Esophagus squamous epithelium (tissue), 5 donors: ENCODE measurements around the gene SCAF11. TPM values are rescaled to one million over a fixed set of nuclear protein-coding genes. Genes with fewer than 3 reads are reported as not detected.

ENCODE experiments used
- DNase-seq: peaks from one replicate; lab custom pipeline; 2025; lab: John Stamatoyannopoulos, UW
- H3K27ac ChIP-seq, 4 donors: fragments of 200-600 bp; sonication (generic); one replicate each; pipeline ENCODE4 v1.5.1; 2016 to 2019; ENCODE audit warnings: mild to moderate bottlenecking in 1 of 4
- H3K27me3 ChIP-seq, 4 donors: fragments of 200-600 bp; sonication (generic); 1 replicate in 3 of 4; 2 replicates in 1 of 4; pipeline versions ENCODE4 v1.5.1 to v1.6.0; 2017 to 2021; ENCODE audit warnings: antibody characterized with exemption in 1 of 4
- H3K36me3 ChIP-seq, 3 donors: fragments of 200-600 bp; sonication (generic); one replicate each; pipeline ENCODE4 v1.5.1; 2016 to 2019
- H3K4me1 ChIP-seq, 3 donors: fragments of 200-600 bp; sonication (generic); one replicate each; pipeline ENCODE4 v1.5.1; 2017 to 2019
- H3K4me3 ChIP-seq, 4 donors: fragments of 200-600 bp; sonication (generic); 1 replicate in 3 of 4; 2 replicates in 1 of 4; pipeline ENCODE4 v1.5.1; 2016 to 2019; ENCODE audit warnings: mild to moderate bottlenecking in 2 of 4, moderate library complexity in 1 of 4
- H3K9me3 ChIP-seq, 3 donors: fragments of 200-600 bp; sonication (generic); one replicate each; pipeline ENCODE4 v1.5.1; 2016 to 2019
- POLR2A ChIP-seq, 4 donors: fragments of 450-650 bp; IDR thresholded peaks; one replicate each; pipeline ENCODE4 v1.6.1; 2017; ENCODE audit warnings: antibody characterized with exemption in 4 of 4, mild to moderate bottlenecking in 4 of 4, moderate library complexity in 3 of 4
- WGBS, 2 donors: methylation state at CpG; one replicate each; pipeline ENCODE4 v1.1.5; 2018; 5-methylcytosine and 5-hydroxymethylcytosine counted together
- intact Hi-C: fragments of 100-400 bp; cut with DNase I; formaldehyde crosslinking; loops from one replicate; pipeline ENCODE4 v1.15.0; 2022
- total RNA-seq, 4 donors: library from RNA; depleted of rRNA; stranded (reverse); fragments of >200 nt; gene quantifications; one replicate each; pipeline ENCODE4 v1.1.0, GENCODE V29; 2016
- TF ChIP-seq, protein P1 (sequence below), 6 experiments: fragments of 450-650 bp in 4 of 6; fragments of 200-600 bp in 2 of 6; sonication (generic) in 2 of 6; IDR thresholded peaks; one replicate each; pipeline ENCODE4 v1.5.1; 2016 to 2019; ENCODE audit warnings: antibody characterized with exemption in 6 of 6, mild to moderate bottlenecking in 4 of 6, moderate library complexity in 4 of 6
- donor health status: DM: yes; HTN: yes; CAD: no.

The SCAF11 gene
- total RNA-seq, 4 donors from 2014 or later, result 65.9 to 123 (median 101) TPM

DNA sequence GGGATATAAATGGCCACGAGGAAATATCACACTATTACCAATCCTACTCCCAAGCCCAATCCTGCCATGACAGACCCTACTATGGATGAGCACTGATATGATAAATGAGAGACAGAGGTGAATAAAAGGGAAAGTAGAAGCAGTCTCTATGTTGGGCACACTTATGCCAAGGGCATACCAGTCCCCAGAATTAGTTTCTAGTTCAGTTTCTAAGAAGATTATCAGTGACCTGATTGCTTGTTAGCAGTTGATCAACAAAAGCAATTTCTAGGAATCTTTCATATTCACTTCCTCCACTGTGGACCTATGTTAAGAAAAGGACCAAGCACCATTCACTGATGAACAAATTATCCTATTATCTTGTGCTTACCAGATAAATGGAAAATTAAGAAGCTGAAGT is 20.0 kb downstream of the SCAF11 start:
- WGBS, 2 donors, result 100% methylated on average over 1 of the region's 1 CpG
- Histone ChIP-seq H3K27me3 (no peaks in the 10 kb centered on the region), H3K36me3 (peaks cover 0 to 22% (median 0%) of the 10 kb centered on the region in 3 donors), H3K4me3 (no peak overlapping the region), H3K27ac (no peak overlapping the region), H3K4me1 (peaks cover 5 to 52% (median 11%) of the 10 kb centered on the region in 3 donors), H3K9me3 (no peaks in the 10 kb centered on the region)
- intact Hi-C loops, result no loop called here
- TF ChIP-seq, protein P1, sequence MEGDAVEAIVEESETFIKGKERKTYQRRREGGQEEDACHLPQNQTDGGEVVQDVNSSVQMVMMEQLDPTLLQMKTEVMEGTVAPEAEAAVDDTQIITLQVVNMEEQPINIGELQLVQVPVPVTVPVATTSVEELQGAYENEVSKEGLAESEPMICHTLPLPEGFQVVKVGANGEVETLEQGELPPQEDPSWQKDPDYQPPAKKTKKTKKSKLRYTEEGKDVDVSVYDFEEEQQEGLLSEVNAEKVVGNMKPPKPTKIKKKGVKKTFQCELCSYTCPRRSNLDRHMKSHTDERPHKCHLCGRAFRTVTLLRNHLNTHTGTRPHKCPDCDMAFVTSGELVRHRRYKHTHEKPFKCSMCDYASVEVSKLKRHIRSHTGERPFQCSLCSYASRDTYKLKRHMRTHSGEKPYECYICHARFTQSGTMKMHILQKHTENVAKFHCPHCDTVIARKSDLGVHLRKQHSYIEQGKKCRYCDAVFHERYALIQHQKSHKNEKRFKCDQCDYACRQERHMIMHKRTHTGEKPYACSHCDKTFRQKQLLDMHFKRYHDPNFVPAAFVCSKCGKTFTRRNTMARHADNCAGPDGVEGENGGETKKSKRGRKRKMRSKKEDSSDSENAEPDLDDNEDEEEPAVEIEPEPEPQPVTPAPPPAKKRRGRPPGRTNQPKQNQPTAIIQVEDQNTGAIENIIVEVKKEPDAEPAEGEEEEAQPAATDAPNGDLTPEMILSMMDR (IDR thresholded peaks at IDR 0.05), result no peak
- TF ChIP-seq POLR2A (IDR thresholded peaks at IDR 0.05), result no peak
- no peak for DNase-seq

DNA sequence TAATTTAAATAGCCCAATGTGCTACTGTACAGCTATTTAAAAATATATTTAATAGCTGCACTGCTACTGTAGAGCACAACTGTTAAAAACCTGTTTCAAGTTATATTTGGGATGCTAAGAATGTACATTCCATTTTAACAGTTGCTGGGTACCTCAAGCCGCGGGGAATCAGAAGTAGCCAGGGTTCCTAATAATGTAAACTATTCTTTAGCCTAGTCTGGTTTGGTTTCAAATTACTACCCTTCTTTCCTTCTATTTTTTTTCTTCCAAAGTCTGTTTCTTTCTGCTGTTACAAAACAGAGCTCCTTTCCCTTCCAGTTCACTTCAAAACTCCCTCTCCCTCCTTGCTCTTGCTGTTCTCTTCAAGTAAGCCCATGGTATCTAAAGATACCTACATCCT is 21.3 kb downstream of the SCAF11 start:
- WGBS, 2 donors, result 28 to 33% methylated on average over 2 of the region's 2 CpGs
- Histone ChIP-seq H3K36me3 (peaks cover 0 to 16% (median 0%) of the 10 kb centered on the region in 3 donors), H3K4me1 (peaks cover 5 to 52% (median 11%) of the 10 kb centered on the region in 3 donors)

DNA sequence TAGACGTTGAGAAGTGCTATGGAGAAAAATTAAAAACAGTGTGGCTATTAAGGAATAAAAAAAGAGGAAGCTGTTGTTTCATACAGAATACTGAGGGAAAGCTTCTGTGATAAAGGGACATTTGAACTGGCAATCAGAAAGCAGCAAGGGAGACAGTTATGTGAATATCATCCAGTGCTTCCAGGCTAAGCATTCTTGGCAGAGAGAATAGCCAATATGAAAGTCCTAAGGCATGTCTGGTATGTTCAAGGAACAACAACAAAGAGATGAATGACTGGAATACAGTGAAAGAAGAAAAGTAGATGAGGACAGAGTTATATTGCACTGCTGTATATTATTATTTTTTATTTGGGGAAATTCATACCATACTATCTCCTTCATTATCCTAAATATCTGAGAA is 23.9 kb downstream of the SCAF11 start:
- H3K27ac ChIP-seq, result no peak overlapping the region
- H3K4me1 ChIP-seq, result peaks cover 5 to 43% (median 11%) of the 10 kb centered on the region in 3 donors
- no peak for DNase-seq
- H3K27me3 ChIP-seq, result no peaks in the 10 kb centered on the region
- intact Hi-C loops, result no loop called here
- H3K4me3 ChIP-seq, result no peak overlapping the region
- H3K9me3 ChIP-seq, result no peaks in the 10 kb centered on the region
- H3K36me3 ChIP-seq, result peaks cover 0 to 34% (median 0%) of the 10 kb centered on the region in 3 donors
- 20 to 57% methylated on average over 1 of the region's 1 CpG for WGBS, 2 donors
- TF ChIP-seq, protein P1 (IDR thresholded peaks at IDR 0.05), result no peak
- no peak for TF ChIP-seq POLR2A (IDR thresholded peaks at IDR 0.05)

More for the DNA sequence above, 21.3 kb downstream of the SCAF11 start:
- H3K9me3 ChIP-seq, result no peaks in the 10 kb centered on the region
- no peak for TF ChIP-seq POLR2A (IDR thresholded peaks at IDR 0.05)
- DNase-seq, result no peak
- H3K27me3 ChIP-seq, result no peaks in the 10 kb centered on the region
- intact Hi-C loops, result no loop called here
- H3K4me3 ChIP-seq, result no peak overlapping the region
- H3K27ac ChIP-seq, result no peak overlapping the region

DNA sequence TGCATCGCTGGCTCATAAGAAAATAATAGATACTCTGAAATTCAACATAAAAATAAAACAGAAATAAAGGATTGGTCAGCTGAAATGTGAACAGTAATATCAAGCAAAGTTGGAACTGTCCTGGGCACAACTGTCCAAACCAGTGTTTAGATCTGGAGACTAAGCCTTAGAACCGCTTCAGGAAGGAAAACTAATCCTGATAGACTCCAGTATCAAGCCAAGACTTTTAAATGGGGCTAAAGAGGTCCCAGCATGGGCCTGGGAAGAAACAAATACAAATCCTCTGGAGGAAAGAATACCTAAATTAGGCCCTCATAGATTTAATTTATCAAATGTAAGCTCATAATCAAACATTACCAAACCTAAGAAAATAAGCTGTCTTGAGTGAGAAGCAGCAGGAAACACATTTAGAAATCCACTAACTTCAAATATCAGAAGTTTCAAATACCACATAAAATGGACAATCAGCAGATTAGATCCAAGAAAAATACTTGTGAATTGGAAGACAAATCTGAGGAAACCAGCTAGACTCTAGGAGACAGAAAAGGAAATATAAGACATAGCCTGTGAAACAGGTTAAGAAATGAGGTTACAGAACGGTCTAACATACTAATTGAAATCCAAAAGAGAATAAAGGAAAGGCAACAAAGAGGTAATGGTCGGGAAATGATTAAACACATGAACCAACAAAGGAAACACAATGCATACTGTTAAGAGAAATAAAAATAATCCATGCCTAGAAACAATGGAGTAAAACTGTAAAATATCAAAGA is 27.6 kb downstream of the SCAF11 start:
- TF ChIP-seq, protein P1 (IDR thresholded peaks at IDR 0.05), result no peak
- no peak overlapping the region for H3K4me3 ChIP-seq
- H3K4me1 ChIP-seq, result peaks cover 0 to 27% (median 11%) of the 10 kb centered on the region in 3 donors
- H3K27me3 ChIP-seq, result no peaks in the 10 kb centered on the region
- no peak overlapping the region for H3K27ac ChIP-seq
- no peak for DNase-seq
- no peaks in the 10 kb centered on the region for H3K9me3 ChIP-seq
- peaks cover 0 to 61% (median 0%) of the 10 kb centered on the region in 3 donors for H3K36me3 ChIP-seq
- intact Hi-C loops, result no loop called here
- 80 to 85% methylated on average over 4 of the region's 4 CpGs for WGBS, 2 donors

DNA sequence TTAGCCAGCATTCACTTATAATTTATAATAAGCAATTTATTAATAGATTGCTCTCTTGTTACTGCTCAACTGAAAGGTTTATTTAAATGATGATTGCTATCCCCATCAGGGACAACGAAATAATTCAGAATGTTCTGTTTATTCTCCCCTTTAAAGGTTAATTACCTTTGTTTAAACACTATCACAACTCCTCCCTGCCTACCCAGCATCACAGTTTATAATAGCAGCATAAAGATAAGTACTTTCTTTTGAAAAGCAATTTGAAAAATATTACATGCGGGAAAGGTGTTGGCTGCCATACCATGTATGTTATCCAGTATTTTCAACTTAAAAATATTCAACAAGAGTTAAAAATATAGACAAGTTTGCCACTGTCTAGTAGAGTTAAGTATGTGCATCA is 30.6 kb downstream of the SCAF11 start:
- Histone ChIP-seq H3K9me3 (no peaks in the 10 kb centered on the region), H3K4me3 (no peak overlapping the region), H3K36me3 (peaks cover 0 to 67% (median 0%) of the 10 kb centered on the region in 3 donors), H3K27ac (no peak overlapping the region), H3K4me1 (no peaks in the 10 kb centered on the region), H3K27me3 (no peaks in the 10 kb centered on the region)
- DNase-seq, result no peak
- TF ChIP-seq, protein P1 (IDR thresholded peaks at IDR 0.05), result no peak
- TF ChIP-seq POLR2A (IDR thresholded peaks at IDR 0.05), result no peak
- intact Hi-C loops, result no loop called here
- WGBS, 2 donors, result 73 to 85% methylated on average over 2 of the region's 2 CpGs
